ENCODE results near the gene C12orf75.
A peak's percentile ranks its signal among the peaks of the same experiment; 100 is the strongest.
"Not testable (repeated sequence)": the region's sequence is repeated elsewhere in the genome, so short reads cannot be mapped to it uniquely, and the experiment has no call there.

The C12orf75 gene

DNA sequence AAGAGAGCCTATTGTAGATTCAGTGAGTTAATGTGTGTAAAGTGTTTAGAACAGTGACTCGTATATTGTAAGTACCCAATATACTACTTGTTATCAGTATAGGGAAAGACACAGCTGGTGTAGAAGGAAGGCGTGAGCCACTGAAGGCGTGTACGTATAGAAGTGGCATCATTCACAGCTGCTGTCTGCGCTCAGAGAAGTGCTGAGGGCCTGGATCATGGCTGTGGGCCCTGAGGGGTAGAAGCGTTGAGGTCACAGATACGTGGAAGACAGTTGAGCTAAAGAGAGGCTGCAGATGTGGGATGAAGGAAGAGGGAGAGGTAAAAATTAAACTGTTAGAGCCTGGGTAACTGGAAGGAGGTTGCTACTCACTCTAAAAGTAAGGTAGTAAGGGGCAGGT is 5.9 kb downstream of the C12orf75 start:
- no peak for DNase-seq (ENCODE audit: low spot score)

- no peak for DNase-seq (ENCODE audit: low spot score)
Measured at GRCh38 chr12:105337391-105337790, 6.9 kb downstream of the C12orf75 start.

DNA sequence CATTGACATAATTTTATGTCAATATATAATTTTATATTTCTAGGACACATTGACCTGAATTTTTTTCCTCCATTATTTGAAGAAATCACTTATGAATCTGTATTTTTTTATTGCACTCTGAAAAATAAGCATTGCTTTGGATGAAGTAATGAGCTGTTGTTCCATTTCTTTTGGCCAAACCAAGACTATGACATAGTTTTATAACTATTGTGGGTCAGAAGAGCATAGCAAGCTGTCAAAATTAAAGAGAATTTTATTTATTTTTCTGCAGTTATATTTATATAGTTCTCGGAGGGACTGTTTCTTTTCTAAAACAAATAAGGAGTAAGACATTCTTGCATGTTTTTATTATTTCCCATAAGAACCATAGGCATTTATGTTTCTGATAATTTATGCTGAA is 8.5 kb downstream of the C12orf75 start:
- no peak for DNase-seq (ENCODE audit: low spot score)

DNA sequence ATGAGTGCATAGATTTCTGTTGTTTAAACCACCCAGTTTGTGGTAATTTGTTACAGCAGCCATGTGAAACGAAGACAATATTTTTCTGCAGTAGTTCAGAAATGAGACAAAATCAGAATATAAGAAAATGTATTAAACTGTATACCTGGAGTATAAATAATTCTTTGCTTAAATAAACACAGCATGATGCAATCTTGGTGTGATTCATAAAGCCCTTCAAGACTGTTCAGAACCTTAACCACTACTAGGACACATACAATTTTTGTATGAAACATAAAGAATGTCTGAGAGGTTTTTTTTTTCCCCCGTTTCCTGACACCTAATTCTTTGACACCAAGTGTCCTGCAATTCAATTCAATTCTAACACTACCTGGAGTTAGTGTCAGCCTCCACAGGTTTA is 10.5 kb downstream of the C12orf75 start:
- DNase-seq (ENCODE audit: low spot score) = no peak

GRCh38 chr12:105341620-105342019 is 11.1 kb downstream of the C12orf75 start:
- not testable (repeated sequence) for DNase-seq (ENCODE audit: low spot score)

- no peak for DNase-seq (ENCODE audit: low spot score)
Measured at GRCh38 chr12:105342464-105342863, 12.0 kb downstream of the C12orf75 start.

DNA sequence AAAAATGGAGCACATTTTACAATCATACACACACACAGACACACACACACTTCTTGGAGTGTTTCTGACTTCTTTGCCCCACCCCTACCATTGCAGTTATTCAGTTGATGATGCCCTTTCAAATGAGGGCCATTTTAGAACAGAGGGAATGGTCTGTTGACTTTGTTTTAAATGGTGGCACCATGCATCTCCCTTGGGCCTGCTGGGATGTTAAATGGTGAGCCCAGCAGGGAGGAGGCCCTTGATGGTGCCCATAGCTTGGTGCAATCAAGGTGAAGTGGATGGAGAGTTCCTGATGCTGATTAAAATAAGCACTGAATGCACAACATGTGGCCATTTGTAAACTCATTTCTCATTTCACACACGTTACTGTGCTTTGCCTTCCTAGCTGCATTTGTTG is 13.3 kb downstream of the C12orf75 start:
- DNase-seq (ENCODE audit: low spot score) = no peak

GRCh38 chr12:105347499-105347898 is 17.0 kb downstream of the C12orf75 start:
- DNase-seq (ENCODE audit: low spot score) = no peak

DNA sequence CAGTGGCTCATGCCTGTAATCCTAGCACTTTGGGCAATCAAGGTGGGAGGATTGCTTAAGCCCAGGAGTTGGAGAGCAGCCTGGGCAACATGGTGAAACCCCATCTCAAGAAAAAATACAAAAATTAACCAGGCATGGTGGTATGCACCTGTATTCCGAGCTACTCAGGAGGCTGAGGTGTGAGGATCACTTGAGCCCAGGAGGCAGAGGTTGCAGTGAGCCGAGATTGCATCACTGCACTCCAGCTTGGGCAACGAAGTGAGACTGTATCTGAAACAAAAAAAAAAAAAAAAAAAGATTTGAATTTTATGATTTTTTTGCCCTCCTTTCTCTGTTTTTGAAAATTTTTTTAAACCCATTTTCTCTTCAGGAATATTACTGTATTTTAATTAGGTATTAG is 17.7 kb downstream of the C12orf75 start:
- no peak for DNase-seq (ENCODE audit: low spot score)

GRCh38 chr12:105348561-105348960 is 18.1 kb downstream of the C12orf75 start:
- no peak for DNase-seq (ENCODE audit: low spot score)

DNA sequence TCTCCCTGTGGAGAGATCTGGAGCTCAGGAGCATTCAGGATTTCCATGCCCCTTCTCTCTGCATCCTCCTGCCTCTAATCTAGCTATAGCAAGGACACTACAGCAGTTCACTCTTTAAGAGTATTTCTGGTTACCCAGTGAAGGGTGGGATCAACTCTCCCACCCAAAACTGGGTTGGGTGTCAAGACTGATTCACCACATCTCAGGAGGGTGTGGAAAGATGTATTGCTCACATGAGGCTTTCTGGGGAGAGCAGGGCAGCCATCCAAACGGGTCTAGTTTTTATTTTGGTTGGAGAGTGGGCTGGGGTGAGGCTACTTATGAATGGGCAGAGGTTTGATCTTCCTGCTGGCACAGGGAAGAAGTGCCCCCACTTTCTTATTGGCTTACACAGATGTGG is 18.6 kb downstream of the C12orf75 start:
- DNase-seq (ENCODE audit: low spot score) = no peak

- no peak for DNase-seq (ENCODE audit: low spot score)
Measured at GRCh38 chr12:105351523-105351922, 21.0 kb downstream of the C12orf75 start.

DNA sequence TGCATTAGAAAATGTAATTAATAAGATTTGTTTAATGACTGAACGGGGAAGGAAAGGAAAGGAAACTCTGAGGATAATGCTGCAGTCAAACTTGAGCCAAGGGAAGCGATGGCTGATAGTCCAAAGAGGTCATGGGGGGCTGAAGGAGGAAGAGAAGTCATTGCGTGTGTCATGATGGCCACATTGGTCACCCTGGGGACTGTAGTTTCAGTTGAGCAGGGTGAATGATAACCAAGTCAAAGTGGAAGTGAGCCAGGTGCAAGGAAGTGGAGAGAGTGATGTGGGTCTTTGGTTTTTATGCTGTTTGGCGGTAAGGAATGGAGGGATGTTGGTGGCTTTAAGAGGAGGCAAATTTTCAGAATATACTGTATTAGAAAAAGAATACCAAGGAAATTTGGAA is 21.6 kb downstream of the C12orf75 start:
- no peak for DNase-seq (ENCODE audit: low spot score)

GRCh38 chr12:105352940-105353635 is 22.6 kb downstream of the C12orf75 start:
- DNase-seq (ENCODE audit: low spot score) = no peak

GRCh38 chr12:105355752-105356151 is 25.3 kb downstream of the C12orf75 start:
- no peak for DNase-seq (ENCODE audit: low spot score)

DNA sequence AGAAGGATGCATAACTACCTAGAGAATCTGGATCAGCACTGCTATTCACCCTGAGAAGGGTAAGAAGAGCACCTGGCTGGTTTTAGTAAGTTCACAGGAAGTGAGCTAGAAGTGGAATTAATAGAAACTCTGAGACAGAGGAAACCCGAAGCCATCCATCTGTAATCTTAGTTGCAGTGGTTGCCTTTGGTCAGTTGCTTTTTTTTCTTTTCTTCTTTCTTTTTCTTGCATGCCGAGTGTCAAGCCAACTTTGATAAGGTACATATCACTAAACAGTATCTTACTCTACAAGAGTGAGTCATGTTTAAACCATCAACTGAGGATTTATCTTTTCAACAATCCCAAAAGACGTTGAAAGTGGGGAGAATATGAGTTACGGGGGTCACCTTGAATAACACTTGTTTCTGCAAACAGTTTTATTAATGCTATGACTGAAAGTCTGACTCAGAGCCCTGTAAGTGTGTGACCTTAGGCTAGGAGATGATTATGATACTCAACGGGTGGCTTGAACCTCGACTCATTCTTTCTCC is 26.7 kb downstream of the C12orf75 start:
- peak; percentile 18 for DNase-seq (ENCODE audit: low spot score)

DNA sequence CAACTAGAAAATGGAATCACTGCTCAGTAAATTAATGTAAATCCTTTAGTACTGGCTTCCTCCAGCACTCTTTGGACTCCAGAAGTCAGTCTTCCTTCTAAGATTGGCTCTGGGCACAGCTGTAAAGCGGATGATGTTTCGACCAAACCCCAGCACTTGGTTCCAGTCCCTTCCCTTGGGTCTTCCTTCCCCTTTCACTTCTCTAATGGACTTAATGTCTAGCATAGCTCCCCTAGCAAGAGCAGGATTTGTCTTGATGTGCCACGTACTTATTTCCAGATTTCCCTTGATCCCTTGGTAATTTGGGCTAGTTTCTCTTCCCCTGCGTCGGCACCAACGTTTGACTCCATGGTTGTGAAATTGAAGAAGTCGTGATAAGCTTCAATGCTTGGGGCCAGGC is 28.3 kb downstream of the C12orf75 start:
- DNase-seq (ENCODE audit: low spot score) = no peak

DNA sequence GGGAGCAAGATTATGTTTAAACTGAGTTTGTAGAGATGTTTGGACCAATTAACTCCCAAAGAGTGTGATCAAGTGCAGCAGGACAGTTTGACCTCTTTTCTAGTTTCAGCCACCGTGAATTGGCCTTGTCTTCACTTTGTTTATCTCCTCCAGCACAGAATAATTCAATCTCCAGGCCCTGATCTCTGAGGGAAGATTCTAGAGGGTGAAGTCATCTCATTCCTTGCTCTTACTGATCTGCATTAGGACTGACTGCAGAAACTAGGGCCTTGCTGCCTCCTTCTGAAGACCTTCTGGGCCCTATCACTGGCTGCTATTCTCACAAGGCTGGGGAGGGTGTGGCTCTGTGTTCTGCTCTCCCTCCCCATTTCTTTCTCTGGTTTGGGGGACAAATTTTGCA is 29.4 kb downstream of the C12orf75 start:
- no peak for DNase-seq (ENCODE audit: low spot score)

DNA sequence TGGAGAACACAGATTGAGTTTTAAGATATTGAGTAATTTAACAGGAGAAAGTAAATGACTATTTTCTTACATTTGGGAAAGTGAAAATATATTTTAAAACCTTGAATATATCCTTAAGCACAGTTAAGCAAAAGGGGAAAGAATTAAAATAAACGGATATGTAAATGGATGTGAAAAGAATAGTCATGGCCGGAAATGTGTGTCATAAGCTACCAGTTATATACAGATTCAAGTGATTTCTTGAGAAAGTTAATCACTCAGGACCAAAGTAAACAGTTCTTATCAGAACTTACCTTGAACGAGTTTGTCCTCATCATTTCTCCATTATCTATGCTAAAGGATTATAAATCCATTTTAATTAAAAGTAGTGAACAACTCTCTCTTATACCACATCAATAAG is 33.4 kb downstream of the C12orf75 start:
- DNase-seq (ENCODE audit: low spot score) = no peak

- DNase-seq (ENCODE audit: low spot score) = no peak
Measured at GRCh38 chr12:105365231-105365630, 34.7 kb downstream of the C12orf75 start.

GRCh38 chr12:105368047-105368646 is 37.7 kb downstream of the C12orf75 start:
- DNase-seq (ENCODE audit: low spot score) = no peak

DNA sequence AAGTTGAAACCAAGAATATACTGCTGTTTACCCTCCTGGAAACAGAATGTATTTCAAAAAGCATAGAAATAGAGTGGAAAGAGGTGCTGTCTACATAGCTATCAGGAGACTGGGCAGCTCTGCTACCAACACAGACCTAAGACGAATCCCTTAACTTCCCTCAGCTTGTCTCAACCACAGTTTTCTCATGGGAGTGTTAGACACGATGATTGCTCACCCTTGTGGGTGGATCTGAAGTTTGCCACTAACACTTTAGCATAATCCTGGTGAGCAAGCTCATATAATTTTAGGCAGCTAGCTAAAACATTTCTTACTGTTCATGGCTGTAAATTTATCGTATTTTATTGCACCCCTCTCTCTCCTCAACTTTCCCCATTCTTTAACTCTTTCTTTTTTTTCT is 38.5 kb downstream of the C12orf75 start:
- DNase-seq (ENCODE audit: low spot score) = peak; percentile 15

DNA sequence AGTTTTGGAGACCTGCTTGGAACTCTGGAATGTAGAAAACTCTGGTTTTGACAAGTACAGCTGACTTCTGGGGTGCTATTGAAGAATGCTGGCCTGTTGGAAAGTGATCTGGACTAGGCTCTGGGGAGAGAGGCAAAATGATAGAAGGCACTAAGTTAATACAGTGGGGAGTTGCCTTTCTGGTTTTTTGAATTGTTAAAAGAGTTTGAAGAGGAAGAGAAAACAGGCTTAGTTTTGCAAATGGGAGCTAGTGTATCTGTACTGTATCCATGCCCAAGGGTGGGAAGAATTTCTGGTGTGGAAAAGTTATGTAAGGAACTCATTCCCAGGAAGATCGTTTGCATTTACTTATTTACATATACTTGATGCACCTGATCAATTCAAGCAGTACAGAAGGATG is 43.8 kb downstream of the C12orf75 start:
- no peak for DNase-seq (ENCODE audit: low spot score)

GRCh38 chr12:105377077-105377476 is 46.6 kb downstream of the C12orf75 start:
- DNase-seq (ENCODE audit: low spot score) = no peak

All from RKO (cell line).